ENCODE data around the gene SLC25A3. TPM values are rescaled to one million over a fixed set of nuclear protein-coding genes. Genes with fewer than 3 reads are reported as not detected.
"Not testable (repeated sequence)": the region's sequence is repeated elsewhere in the genome, so short reads cannot be mapped to it uniquely, and the experiment has no call there.

The SLC25A3 gene
- total RNA-seq, 1 experiment from 2014 or later = 737 TPM

- no peak for DNase-seq (ENCODE audit: low spot score)
- no peaks in the 10 kb centered on the region for H3K27me3 ChIP-seq (replicated peaks; ENCODE audit: insufficient read depth, low read depth, low read length, poor library complexity)
- intact Hi-C loops (cut with micrococcal nuclease; ENCODE audit: unreplicated experiment) = no loop called here
- H3K27ac ChIP-seq (ENCODE audit: low read depth, low read length, poor library complexity, severe bottlenecking) = no peak overlapping the region
- no peak for TF ChIP-seq CTCF (conservative IDR thresholded peaks at IDR 0.05; ENCODE audit: low read depth, low read length)
- TF ChIP-seq EZH2 (IDR thresholded peaks at IDR 0.05; ENCODE audit: borderline replicate concordance, low read depth, low read length, poor library complexity, severe bottlenecking) = no peak
- no peak overlapping the region for H3K4me3 ChIP-seq (ENCODE audit: low read depth, low read length, poor library complexity, severe bottlenecking)
- ChIA-PET POLR2A (ENCODE audit: low non-redundant PET) (interaction anchor here (0.6 kb wide), 1 partner anchor 20 kb away, joined by 3 read pairs; no protein-coding TSS in a partner anchor), CTCF (interaction anchor here (0.5 kb wide), 1 partner anchor 47 kb away, joined by 3 read pairs; no protein-coding TSS in a partner anchor)
- no peaks in the 10 kb centered on the region for H3K9me3 ChIP-seq (ENCODE audit: low read depth, low read length, poor library complexity, severe bottlenecking)
- BruUV-seq (replicated peaks) = no TSS peak
- H3K36me3 ChIP-seq (ENCODE audit: insufficient read depth, low read length, poor library complexity, severe bottlenecking) = no peaks in the 10 kb centered on the region
- no peaks in the 10 kb centered on the region for H3K4me1 ChIP-seq (ENCODE audit: insufficient read depth, low read length, poor library complexity, severe bottlenecking)
Measured at GRCh38 chr12:98575013-98575412, 18.5 kb upstream of the SLC25A3 start.

- H3K27ac ChIP-seq (ENCODE audit: low read depth, low read length, poor library complexity, severe bottlenecking); intact Hi-C loops (cut with micrococcal nuclease; ENCODE audit: unreplicated experiment); BruUV-seq (replicated peaks); H3K4me1 ChIP-seq (ENCODE audit: insufficient read depth, low read length, poor library complexity, severe bottlenecking); CTCF ChIA-PET; H3K36me3 ChIP-seq (ENCODE audit: insufficient read depth, low read length, poor library complexity, severe bottlenecking); H3K4me3 ChIP-seq (ENCODE audit: low read depth, low read length, poor library complexity, severe bottlenecking); POLR2A ChIA-PET (ENCODE audit: low non-redundant PET); H3K9me3 ChIP-seq (ENCODE audit: low read depth, low read length, poor library complexity, severe bottlenecking); H3K27me3 ChIP-seq (replicated peaks; ENCODE audit: insufficient read depth, low read depth, low read length, poor library complexity); DNase-seq (ENCODE audit: low spot score): not testable (repeated sequence)
Measured at GRCh38 chr12:98576795-98577194, 16.7 kb upstream of the SLC25A3 start.

- H3K27me3 ChIP-seq (replicated peaks; ENCODE audit: insufficient read depth, low read depth, low read length, poor library complexity) = no peaks in the 10 kb centered on the region
- H3K4me3 ChIP-seq (ENCODE audit: low read depth, low read length, poor library complexity, severe bottlenecking) = no peak overlapping the region
- no peaks in the 10 kb centered on the region for H3K36me3 ChIP-seq (ENCODE audit: insufficient read depth, low read length, poor library complexity, severe bottlenecking)
- no peak for TF ChIP-seq CTCF (conservative IDR thresholded peaks at IDR 0.05; ENCODE audit: low read depth, low read length)
- no peak for TF ChIP-seq EZH2 (IDR thresholded peaks at IDR 0.05; ENCODE audit: borderline replicate concordance, low read depth, low read length, poor library complexity, severe bottlenecking)
- ChIA-PET CTCF (no interaction called here), POLR2A (ENCODE audit: low non-redundant PET) (no interaction called here)
- H3K27ac ChIP-seq (ENCODE audit: low read depth, low read length, poor library complexity, severe bottlenecking) = no peak overlapping the region
- no peak for DNase-seq (ENCODE audit: low spot score)
- H3K4me1 ChIP-seq (ENCODE audit: insufficient read depth, low read length, poor library complexity, severe bottlenecking) = no peaks in the 10 kb centered on the region
- BruUV-seq (replicated peaks) = no TSS peak
- intact Hi-C loops (cut with micrococcal nuclease; ENCODE audit: unreplicated experiment) = no loop called here
- no peaks in the 10 kb centered on the region for H3K9me3 ChIP-seq (ENCODE audit: low read depth, low read length, poor library complexity, severe bottlenecking)
Measured at GRCh38 chr12:98578392-98578791, 15.1 kb upstream of the SLC25A3 start.

GRCh38 chr12:98578821-98579220 lies 14.7 kb upstream of the SLC25A3 start:
- intact Hi-C loops (cut with micrococcal nuclease; ENCODE audit: unreplicated experiment) = no loop called here
- Histone ChIP-seq H3K27ac (ENCODE audit: low read depth, low read length, poor library complexity, severe bottlenecking) (no peak overlapping the region), H3K27me3 (replicated peaks; ENCODE audit: insufficient read depth, low read depth, low read length, poor library complexity) (no peaks in the 10 kb centered on the region), H3K4me1 (ENCODE audit: insufficient read depth, low read length, poor library complexity, severe bottlenecking) (no peaks in the 10 kb centered on the region), H3K36me3 (ENCODE audit: insufficient read depth, low read length, poor library complexity, severe bottlenecking) (no peaks in the 10 kb centered on the region), H3K9me3 (ENCODE audit: low read depth, low read length, poor library complexity, severe bottlenecking) (no peaks in the 10 kb centered on the region), H3K4me3 (ENCODE audit: low read depth, low read length, poor library complexity, severe bottlenecking) (no peak overlapping the region)
- ChIA-PET POLR2A (ENCODE audit: low non-redundant PET) (no interaction called here), CTCF (no interaction called here)
- DNase-seq (ENCODE audit: low spot score) = no peak
- TF ChIP-seq CTCF (conservative IDR thresholded peaks at IDR 0.05; ENCODE audit: low read depth, low read length) = no peak
- TF ChIP-seq EZH2 (IDR thresholded peaks at IDR 0.05; ENCODE audit: borderline replicate concordance, low read depth, low read length, poor library complexity, severe bottlenecking) = no peak
- no TSS peak for BruUV-seq (replicated peaks)

All from A673 (cell line).